Fibroblast of pulmonary artery (primary cell): ENCODE data around the gene MRPL45.

Experiments
- DNase-seq: peaks from one replicate; pipeline ENCODE4 v3.0.0-alpha.2; 2010; ENCODE audit warnings: low read depth
- H3K4me3 ChIP-seq: replicated peaks from 2 replicates; pipeline ENCODE4 v1.5.1; 2011; ENCODE audit warnings: low read depth, mild to moderate bottlenecking, control low read depth, low read length, moderate library complexity
- CTCF ChIP-seq: IDR thresholded peaks from 2 replicates; pipeline ENCODE4 v1.5.1; 2011; ENCODE audit warnings: mild to moderate bottlenecking, control low read depth, low read length, inconsistent platforms; ENCODE audit errors: missing control alignments

Gene MRPL45

GRCh38 chr17:38330941-38331411 is 34.0 kb downstream of the MRPL45 start:
- no peak for DNase-seq
- TF ChIP-seq CTCF: no peak
- H3K4me3 ChIP-seq: no peak overlapping the region

- H3K4me3 ChIP-seq: no peak overlapping the region
- no peak for TF ChIP-seq CTCF
- no peak for DNase-seq
These were observed 35.8 kb downstream of the MRPL45 start for GRCh38 chr17:38332735-38333134.

- TF ChIP-seq CTCF: peak; percentile 65
- no peak overlapping the region for H3K4me3 ChIP-seq
- DNase-seq: peak; percentile 32
These were observed 36.8 kb downstream of the MRPL45 start for GRCh38 chr17:38333635-38334295.

- DNase-seq: no peak
- no peak for TF ChIP-seq CTCF
- no peak overlapping the region for H3K4me3 ChIP-seq
These were observed 37.8 kb downstream of the MRPL45 start for GRCh38 chr17:38334480-38335364.

GRCh38 chr17:38336838-38337237 is 39.9 kb downstream of the MRPL45 start:
- no peak for TF ChIP-seq CTCF
- no peak overlapping the region for H3K4me3 ChIP-seq
- DNase-seq: no peak

- no peak overlapping the region for H3K4me3 ChIP-seq
- TF ChIP-seq CTCF: no peak
- no peak for DNase-seq
These were observed 41.1 kb downstream of the MRPL45 start for GRCh38 chr17:38338053-38338452.
